HFFc6 (cell line): Measurements from ENCODE around the gene CNTNAP5. TPM values are rescaled to one million over a fixed set of nuclear protein-coding genes. Genes with fewer than 3 reads are reported as not detected.

ENCODE experiments used
- DNase-seq: peaks from one replicate; pipeline ENCODE4 v3.0.0-alpha.2; 2018
- H3K27ac Mint-ChIP-seq: 2 replicates; pipeline ENCODE4 v1.8.0; 2020; ENCODE audit warnings: mild to moderate bottlenecking, mixed read lengths
- H3K27me3 Mint-ChIP-seq: 2 replicates; pipeline ENCODE4 v1.8.0; 2021; ENCODE audit warnings: mild to moderate bottlenecking, moderate library complexity, mixed read lengths; ENCODE audit not compliant: insufficient read depth
- H3K36me3 Mint-ChIP-seq: 2 replicates; pipeline ENCODE4 v1.8.0; 2021; ENCODE audit warnings: low read depth, mixed read lengths
- H3K4me1 Mint-ChIP-seq: 2 replicates; pipeline ENCODE4 v1.8.0; 2020; ENCODE audit warnings: low read depth, mixed read lengths
- H3K4me3 Mint-ChIP-seq: 2 replicates; pipeline ENCODE4 v1.8.0; 2020; ENCODE audit warnings: mild to moderate bottlenecking, moderate library complexity, mixed read lengths
- H3K9me3 Mint-ChIP-seq: 2 replicates; pipeline ENCODE4 v1.8.0; 2020; ENCODE audit warnings: mild to moderate bottlenecking, mixed read lengths
- total RNA-seq, 6 experiments: library from RNA; stranded (reverse); fragmentation: NEBNext Ultra II Directional; extraction: Animal tissue kit (Norgen Biotek cat#: 25700); gene quantifications; 2 replicates in 1 of 6; 3 replicates in 5 of 6; pipeline ENCODE4 v1.2.3, GENCODE V29; 2021
- TF ChIP-seq, protein P1 (sequence below): fragments of 200-600 bp; sonication (generic); IDR thresholded peaks from 2 replicates; pipeline ENCODE4 v1.5.0; 2021; ENCODE audit warnings: antibody characterized with exemption, mild to moderate bottlenecking

CNTNAP5 gene
- total RNA-seq, 6 experiments from 2014 or later = not detected

DNA sequence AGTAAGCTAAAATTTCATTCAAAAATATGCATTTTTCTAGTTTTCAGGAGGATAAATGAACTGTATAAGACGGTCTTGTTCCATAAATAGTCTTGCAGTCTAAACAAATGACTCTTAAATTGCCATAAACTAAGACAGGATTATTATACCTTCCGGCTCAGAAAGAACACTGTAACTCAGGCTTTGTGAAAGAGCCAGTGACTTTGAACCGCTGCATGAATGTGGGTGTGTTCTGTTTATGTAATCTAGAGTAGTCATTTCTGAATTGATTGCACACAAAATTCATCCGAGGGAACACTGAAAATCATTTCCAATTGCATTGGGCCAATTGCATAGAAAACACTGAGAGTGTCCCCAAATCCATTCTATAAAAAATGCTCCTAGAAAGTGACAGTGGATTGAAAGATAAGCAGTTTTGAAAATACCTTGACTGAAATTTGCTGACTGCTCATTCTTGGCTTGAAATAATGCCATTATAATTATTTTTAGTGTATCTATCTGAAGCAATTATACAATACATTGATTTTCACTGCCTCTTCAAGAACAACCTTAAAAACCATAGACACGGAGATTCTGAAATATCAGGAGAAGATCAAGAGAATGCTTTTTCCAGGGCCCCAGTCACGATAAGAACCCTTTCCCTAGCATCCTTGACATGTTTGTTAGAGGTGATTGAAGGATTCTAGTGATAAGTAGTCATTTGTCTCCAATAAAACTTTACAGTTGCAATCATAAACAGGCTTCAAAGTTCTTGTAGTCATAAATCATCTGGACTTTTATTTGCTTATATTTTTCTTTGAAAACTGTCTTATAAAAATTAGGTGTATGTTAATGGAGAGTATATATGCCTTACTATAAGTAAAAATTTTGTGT, 55.4 kb downstream of the CNTNAP5 start:
- Mint-ChIP-seq H3K27ac (no peak overlapping the region), H3K4me3 (no peak overlapping the region), H3K9me3 (peaks cover 44% of the 10 kb centered on the region), H3K27me3 (no peaks in the 10 kb centered on the region), H3K4me1 (no peaks in the 10 kb centered on the region), H3K36me3 (no peaks in the 10 kb centered on the region)
- TF ChIP-seq, protein P1, sequence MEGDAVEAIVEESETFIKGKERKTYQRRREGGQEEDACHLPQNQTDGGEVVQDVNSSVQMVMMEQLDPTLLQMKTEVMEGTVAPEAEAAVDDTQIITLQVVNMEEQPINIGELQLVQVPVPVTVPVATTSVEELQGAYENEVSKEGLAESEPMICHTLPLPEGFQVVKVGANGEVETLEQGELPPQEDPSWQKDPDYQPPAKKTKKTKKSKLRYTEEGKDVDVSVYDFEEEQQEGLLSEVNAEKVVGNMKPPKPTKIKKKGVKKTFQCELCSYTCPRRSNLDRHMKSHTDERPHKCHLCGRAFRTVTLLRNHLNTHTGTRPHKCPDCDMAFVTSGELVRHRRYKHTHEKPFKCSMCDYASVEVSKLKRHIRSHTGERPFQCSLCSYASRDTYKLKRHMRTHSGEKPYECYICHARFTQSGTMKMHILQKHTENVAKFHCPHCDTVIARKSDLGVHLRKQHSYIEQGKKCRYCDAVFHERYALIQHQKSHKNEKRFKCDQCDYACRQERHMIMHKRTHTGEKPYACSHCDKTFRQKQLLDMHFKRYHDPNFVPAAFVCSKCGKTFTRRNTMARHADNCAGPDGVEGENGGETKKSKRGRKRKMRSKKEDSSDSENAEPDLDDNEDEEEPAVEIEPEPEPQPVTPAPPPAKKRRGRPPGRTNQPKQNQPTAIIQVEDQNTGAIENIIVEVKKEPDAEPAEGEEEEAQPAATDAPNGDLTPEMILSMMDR = no peak
- DNase-seq = no peak

DNA sequence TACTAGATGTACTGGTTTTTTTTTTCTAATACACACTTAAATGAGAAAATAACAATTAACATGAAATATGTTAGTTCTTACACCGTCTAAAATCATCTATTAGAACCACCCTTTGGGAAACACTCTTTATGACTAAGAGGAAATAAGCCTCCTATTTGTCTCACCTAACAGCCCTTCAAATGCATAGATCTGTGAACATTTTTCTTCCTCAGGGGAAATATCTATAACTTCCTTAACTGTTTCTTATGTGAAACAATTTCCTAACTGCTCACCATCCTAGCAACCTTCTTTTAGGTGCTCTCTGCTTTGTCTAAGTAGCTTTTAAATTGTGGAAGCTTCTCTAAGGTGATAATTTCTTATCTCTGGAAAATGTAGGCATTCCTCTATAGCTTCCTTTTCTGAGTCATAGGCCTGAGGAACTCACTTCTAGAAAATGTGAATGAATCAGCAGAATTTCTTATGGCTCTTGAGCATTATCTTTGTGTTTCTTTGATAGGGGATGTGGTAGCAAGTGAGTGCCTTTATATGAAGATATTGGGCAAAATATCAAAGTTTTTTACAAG, 56.1 kb downstream of the CNTNAP5 start:
- peaks cover 45% of the 10 kb centered on the region for H3K9me3 Mint-ChIP-seq
- no peaks in the 10 kb centered on the region for H3K36me3 Mint-ChIP-seq
- H3K4me3 Mint-ChIP-seq = no peak overlapping the region
- no peaks in the 10 kb centered on the region for H3K27me3 Mint-ChIP-seq
- TF ChIP-seq, protein P1 = no peak
- no peak for DNase-seq
- H3K4me1 Mint-ChIP-seq = no peaks in the 10 kb centered on the region
- H3K27ac Mint-ChIP-seq = no peak overlapping the region

DNA sequence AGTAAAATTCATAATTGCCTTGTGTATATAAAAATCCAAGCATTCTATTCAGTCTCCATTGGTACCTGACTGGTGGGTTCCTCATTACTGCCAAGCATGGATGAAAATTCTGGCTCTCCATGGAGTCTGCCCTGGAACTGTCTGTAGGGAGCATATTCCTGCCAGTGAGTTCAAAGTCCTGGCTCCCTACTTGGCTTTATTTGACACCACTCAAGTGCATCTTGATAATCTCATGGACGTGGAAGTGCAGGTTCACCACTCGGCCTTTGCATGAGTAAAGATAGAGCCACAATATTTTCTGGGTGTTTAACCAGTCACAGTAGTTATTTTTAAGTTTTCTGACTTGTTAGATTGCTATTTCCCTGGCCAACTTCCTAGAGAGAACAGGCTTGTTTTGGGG, 63.5 kb downstream of the CNTNAP5 start:
- TF ChIP-seq, protein P1 = no peak
- no peak for DNase-seq
- Mint-ChIP-seq H3K36me3 (peaks cover 7% of the 10 kb centered on the region; the same call in 1 of the 2 replicates), H3K9me3 (peaks cover 55% of the 10 kb centered on the region), H3K4me3 (no peak overlapping the region), H3K4me1 (no peaks in the 10 kb centered on the region), H3K27ac (no peak overlapping the region), H3K27me3 (no peaks in the 10 kb centered on the region; the same call in 1 of the 2 replicates)

DNA sequence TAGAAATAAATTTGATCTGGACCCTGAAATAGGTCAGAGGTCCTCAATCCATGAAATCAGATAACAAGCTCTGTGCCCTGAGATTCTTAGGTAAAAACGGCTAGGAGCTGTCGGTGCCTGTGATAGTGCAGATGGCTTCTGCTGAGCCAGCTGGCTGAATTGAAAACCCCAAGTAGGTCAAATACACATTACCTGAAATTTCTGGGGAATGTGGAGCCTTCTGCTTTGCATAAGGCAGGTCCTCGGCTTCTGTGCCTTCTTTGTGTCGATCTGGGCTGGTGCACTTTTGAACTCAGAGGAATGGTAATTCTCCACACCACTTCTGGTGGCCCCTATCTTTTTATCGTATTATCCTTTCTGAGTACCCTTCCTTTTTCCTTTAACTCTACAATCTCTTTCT, 66.6 kb downstream of the CNTNAP5 start:
- TF ChIP-seq, protein P1 = no peak
- peaks cover 52% of the 10 kb centered on the region for H3K9me3 Mint-ChIP-seq
- H3K27me3 Mint-ChIP-seq = no peaks in the 10 kb centered on the region; the same call in 1 of the 2 replicates
- no peak overlapping the region for H3K4me3 Mint-ChIP-seq
- H3K27ac Mint-ChIP-seq = no peak overlapping the region
- H3K4me1 Mint-ChIP-seq = no peaks in the 10 kb centered on the region
- no peak for DNase-seq
- H3K36me3 Mint-ChIP-seq = peaks cover 7% of the 10 kb centered on the region; the same call in 1 of the 2 replicates

DNA sequence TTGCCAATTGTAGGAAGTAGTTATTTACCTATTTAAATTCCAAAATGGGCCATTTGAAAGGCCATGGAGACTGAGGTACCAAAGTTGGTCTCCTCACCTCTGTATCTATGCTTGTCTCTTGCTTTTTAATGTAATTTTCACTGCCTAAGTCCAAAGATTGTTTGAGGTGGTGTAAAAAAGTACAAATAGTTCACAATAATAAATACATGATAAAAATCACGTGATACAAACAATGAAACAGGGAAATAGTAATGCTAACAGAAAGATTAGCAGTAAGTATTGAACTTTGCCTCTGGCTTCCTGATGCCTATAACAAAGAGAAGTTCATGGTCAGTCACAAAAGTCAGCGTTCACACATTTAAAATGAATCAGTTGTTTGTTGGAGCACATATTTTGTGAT, 67.6 kb downstream of the CNTNAP5 start:
- Mint-ChIP-seq H3K27ac (no peak overlapping the region), H3K4me3 (no peak overlapping the region), H3K36me3 (peaks cover 7% of the 10 kb centered on the region; the same call in 1 of the 2 replicates)

More for the DNA sequence above, 67.6 kb downstream of the CNTNAP5 start:
- Mint-ChIP-seq H3K4me1 (no peaks in the 10 kb centered on the region), H3K9me3 (peaks cover 51% of the 10 kb centered on the region), H3K27me3 (no peaks in the 10 kb centered on the region; the same call in 1 of the 2 replicates)
- TF ChIP-seq, protein P1 = no peak
- no peak for DNase-seq
